ENCODE data around the gene KMT5B.

- TF ChIP-seq, protein P1, sequence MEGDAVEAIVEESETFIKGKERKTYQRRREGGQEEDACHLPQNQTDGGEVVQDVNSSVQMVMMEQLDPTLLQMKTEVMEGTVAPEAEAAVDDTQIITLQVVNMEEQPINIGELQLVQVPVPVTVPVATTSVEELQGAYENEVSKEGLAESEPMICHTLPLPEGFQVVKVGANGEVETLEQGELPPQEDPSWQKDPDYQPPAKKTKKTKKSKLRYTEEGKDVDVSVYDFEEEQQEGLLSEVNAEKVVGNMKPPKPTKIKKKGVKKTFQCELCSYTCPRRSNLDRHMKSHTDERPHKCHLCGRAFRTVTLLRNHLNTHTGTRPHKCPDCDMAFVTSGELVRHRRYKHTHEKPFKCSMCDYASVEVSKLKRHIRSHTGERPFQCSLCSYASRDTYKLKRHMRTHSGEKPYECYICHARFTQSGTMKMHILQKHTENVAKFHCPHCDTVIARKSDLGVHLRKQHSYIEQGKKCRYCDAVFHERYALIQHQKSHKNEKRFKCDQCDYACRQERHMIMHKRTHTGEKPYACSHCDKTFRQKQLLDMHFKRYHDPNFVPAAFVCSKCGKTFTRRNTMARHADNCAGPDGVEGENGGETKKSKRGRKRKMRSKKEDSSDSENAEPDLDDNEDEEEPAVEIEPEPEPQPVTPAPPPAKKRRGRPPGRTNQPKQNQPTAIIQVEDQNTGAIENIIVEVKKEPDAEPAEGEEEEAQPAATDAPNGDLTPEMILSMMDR (IDR thresholded peaks at IDR 0.05; ENCODE audit: low read depth, low read length): no peak
- TF ChIP-seq MAX (IDR thresholded peaks at IDR 0.05; ENCODE audit: low read depth, low read length): no peak
- TF ChIP-seq POLR2A (IDR thresholded peaks at IDR 0.05; ENCODE audit: extremely low read depth, insufficient read length): no peak
- TF ChIP-seq MYC (IDR thresholded peaks at IDR 0.05; ENCODE audit: low read depth, low read length): no peak
These were observed 59.4 kb downstream of the KMT5B start for GRCh38 chr11:68153742-68154141.

All from NB4 (cell line).